Fibroblast of upper back skin (primary cell): Measurements from ENCODE around the gene TRPC4.

Experiments used
- DNase-seq: peaks from one replicate; pipeline ENCODE4 v3.0.0-alpha.2; 2013

Gene TRPC4

GRCh38 chr13:37715606-37716015 is 154.0 kb downstream of the TRPC4 start:
- peak; percentile 76 for DNase-seq

GRCh38 chr13:37709318-37709717 is 160.3 kb downstream of the TRPC4 start:
- DNase-seq: no peak

GRCh38 chr13:37707739-37708500 is 161.7 kb downstream of the TRPC4 start:
- no peak for DNase-seq

DNA sequence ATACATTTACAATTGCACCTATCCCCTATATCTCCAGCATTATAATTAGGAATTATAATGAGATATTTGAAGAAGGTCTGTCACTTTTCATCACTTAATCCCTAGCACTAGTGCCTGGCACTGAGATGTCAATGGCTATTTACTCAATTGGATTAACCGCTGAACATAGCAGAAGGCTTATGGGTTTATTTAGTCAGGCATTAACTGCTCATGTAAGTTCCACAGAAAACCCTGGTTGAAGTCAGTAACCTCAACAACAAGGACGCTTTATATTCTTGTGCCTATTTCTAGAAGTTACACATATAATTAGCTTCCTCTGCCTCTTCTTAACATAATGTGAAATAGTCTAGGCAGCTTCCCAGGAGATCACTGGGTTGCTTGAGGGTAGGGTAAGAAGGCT is 163.5 kb downstream of the TRPC4 start:
- DNase-seq: no peak

- peak; percentile 92 for DNase-seq
Observed at GRCh38 chr13:37701972-37702371, 167.6 kb downstream of the TRPC4 start.

- no peak for DNase-seq
Observed at GRCh38 chr13:37701306-37701705, 168.3 kb downstream of the TRPC4 start.

GRCh38 chr13:37700887-37701286 is 168.7 kb downstream of the TRPC4 start:
- no peak for DNase-seq

- no peak for DNase-seq
Observed at GRCh38 chr13:37695200-37695599, 174.4 kb downstream of the TRPC4 start.

- no peak for DNase-seq
Observed at GRCh38 chr13:37690361-37690760, 179.2 kb downstream of the TRPC4 start.

GRCh38 chr13:37686501-37686900 is 183.1 kb downstream of the TRPC4 start:
- DNase-seq: no peak

DNA sequence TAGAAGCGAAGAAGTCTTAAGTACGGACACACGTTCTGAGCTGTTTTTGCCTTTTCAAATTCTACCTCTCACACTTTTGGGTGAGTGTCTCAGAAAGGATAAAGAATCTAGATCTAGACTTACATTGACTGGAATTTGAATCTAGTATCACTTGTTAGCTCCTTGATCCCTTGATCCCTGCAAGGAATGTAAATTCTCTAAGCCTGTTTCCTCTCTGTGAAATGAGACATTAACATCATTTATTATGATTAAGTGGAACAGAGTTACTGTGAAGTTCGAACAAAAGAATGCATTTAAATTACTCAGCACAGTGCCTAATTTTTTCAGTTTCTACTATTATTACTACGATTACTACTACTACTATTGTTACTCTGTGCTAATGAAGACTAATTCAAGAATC is 184.4 kb downstream of the TRPC4 start:
- peak; percentile 24 for DNase-seq

GRCh38 chr13:37682496-37682895 is 187.1 kb downstream of the TRPC4 start:
- DNase-seq: no peak

- DNase-seq: peak; percentile 26
Observed at GRCh38 chr13:37681281-37682032, 188.1 kb downstream of the TRPC4 start.

- no peak for DNase-seq
Observed at GRCh38 chr13:37680137-37680536, 189.4 kb downstream of the TRPC4 start.

- no peak for DNase-seq
Observed at GRCh38 chr13:37679043-37679442, 190.5 kb downstream of the TRPC4 start.

GRCh38 chr13:37669845-37670244 is 199.7 kb downstream of the TRPC4 start:
- no peak for DNase-seq

DNA sequence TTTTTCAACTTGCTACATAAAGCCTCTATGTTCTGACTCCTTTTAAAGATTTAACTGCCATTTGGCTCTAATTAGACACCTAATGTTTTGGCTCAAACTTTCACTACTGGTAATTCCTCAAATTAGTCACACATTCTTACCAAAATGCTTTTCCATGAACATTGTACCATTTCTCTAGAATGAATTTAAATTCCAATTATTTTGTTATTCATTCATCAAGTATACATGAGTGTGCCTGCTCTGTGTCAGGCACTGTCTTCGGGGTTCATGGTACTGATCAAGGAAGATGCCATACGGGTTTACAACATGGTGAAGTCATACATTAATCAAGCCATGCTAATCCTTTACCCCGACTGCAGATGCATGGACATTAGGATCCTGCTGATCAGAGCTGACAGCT is 201.9 kb downstream of the TRPC4 start:
- DNase-seq: peak; percentile 57

GRCh38 chr13:37666036-37666435 is 203.5 kb downstream of the TRPC4 start:
- DNase-seq: no peak

DNA sequence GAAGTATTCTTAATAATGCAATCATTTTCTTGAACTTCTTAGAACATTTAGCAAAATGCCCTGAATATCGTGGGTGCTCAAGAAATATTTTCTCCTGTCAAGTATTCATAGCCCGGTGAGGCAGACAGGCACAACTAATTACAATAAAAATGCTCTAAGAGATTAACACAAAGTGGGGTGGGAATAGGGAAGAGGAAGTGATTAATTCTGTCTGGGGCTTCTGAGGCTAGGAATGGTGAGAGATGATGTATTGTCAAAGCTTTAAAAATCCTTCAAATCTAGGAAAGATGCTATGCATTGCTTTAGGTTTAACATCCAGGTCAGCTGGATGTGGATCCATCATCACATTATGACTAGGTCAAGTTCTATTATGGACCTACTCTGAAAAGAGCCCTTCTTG is 204.2 kb downstream of the TRPC4 start:
- DNase-seq: no peak

DNA sequence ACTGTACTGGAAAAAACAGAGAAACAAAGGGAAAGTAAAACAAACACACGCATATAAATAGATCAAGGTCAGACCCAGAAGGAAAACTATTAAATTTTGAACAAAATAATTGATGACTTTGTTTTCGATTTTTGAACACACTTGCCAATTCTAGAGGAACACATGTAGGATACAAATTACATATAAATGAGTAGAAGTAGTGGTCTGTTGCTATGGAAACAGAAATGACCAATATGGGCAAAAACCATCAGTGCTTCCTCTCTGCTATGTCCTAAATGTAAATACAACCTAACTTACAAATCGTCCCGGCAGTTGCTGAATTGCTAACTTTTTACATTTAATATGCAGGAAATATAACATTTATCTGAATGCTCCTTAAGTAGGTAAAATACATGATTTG is 205.8 kb downstream of the TRPC4 start:
- no peak for DNase-seq

- DNase-seq: no peak
Observed at GRCh38 chr13:37662624-37663023, 206.9 kb downstream of the TRPC4 start.

GRCh38 chr13:37657956-37658355 is 211.6 kb downstream of the TRPC4 start:
- DNase-seq: no peak

DNA sequence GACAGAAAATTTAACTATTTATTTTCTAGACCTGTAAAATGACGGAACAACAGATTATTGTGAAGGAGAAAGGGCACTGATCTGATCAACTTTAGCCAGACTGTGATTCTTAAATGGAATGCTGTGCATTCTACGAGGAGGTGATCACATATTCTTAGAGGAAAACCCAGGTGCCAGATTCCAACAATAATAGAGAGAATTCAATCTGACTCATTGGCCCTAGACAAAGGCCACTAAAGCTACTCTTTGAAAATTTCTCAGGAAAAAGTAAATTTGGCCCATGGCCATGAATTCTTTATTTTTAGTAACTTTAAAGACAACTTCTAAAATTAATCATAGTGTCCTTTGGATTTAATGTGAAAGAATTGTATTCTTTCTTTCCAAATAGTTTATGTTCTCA is 212.4 kb downstream of the TRPC4 start:
- peak; percentile 77 for DNase-seq

DNA sequence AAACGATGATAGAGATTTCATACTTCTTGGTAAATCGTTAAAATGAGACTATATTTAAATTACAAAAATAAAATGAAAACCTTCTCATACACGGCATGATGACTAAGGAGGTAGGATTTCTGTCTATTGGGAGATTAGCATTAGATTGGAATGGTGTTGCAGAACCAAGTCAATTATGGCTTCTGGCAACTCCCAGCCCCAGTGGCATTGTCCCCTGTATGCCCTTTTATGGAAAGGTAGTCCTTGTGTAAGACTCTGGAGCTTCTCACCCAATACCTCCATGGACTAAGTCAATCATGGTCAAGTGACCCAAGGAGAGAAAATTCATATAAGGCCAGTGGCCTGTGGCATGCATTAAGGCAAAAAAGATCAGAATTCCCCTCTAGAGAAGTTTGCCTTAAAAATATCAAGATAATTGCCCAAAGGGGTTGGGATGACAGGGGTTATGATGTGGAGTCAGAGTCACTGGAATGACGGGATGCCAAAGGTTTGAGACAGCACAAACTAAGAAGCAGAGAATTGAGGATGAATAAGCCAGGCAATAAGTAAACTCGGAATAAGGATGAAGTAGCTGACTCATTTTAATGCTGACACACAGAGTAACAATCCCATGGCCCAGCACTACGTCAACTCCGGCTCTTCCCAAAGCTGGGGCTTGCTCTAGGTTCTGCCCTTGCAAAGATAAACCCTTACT is 213.2 kb downstream of the TRPC4 start:
- DNase-seq: peak; percentile 97
